22Rv1 (cell line): ENCODE results near the gene BAIAP2L1.

Experiments used
- CTCF ChIP-seq: fragments of 450-650 bp; IDR thresholded peaks from 2 replicates; pipeline ENCODE4 v1.5.1; 2017; ENCODE audit warnings: mild to moderate bottlenecking
- ZFX ChIP-seq: fragments of 450-650 bp; IDR thresholded peaks from 2 replicates; pipeline ENCODE4 v1.6.1; 2017; ENCODE audit warnings: antibody characterized with exemption, borderline replicate concordance

GRCh38 chr7:98301693-98302470, 99.0 kb downstream of the BAIAP2L1 start:
- TF ChIP-seq CTCF: no peak
- no peak for TF ChIP-seq ZFX
